Inferior parietal cortex (tissue), 1 donor: ENCODE measurements around the gene NPTXR.
"Not testable (repeated sequence)": the region's sequence is repeated elsewhere in the genome, so short reads cannot be mapped to it uniquely, and the experiment has no call there.

Source experiments
- DNase-seq: peaks from one replicate; pipeline ENCODE4 v3.0.0-alpha.2; 2016; ENCODE audit errors: extremely low spot score

Gene NPTXR

DNA sequence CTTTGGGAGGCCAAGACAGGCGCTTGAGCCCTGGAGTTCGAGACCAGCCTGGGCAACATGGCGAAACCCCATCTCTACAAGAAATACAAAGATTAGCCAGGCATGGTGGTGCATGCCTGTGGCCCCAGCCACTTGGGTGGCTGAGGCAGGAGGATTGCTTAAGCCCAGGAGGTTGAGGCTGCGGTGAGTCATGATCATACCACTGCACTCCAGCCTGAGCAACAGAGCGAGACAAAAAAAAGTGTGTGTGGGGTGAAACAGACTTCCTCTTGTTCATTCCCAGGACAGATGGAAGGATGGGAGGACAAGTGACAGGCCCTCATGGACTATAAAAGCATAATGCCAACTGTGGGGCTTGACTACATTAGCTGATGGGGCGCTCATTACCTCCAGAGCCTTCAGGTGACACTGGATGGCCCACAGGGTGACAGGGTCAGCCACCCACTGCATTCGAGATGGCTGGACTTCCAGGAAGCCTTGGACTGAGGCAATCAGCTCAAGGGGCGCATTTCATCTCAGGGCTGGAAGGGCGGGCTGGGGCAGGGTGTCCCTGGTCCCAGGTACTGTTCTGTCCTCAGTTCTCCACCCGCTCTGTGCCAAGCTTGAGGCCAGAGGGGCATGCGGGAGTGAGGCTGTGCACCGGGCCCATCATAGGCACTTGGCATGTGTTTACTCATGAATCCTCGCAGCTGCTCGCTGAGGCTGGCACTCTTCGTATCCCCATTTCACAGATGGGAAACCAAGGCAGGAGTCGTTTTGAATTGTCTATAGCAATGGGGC is 12.5 kb downstream of the NPTXR start:
- no peak for DNase-seq

DNA sequence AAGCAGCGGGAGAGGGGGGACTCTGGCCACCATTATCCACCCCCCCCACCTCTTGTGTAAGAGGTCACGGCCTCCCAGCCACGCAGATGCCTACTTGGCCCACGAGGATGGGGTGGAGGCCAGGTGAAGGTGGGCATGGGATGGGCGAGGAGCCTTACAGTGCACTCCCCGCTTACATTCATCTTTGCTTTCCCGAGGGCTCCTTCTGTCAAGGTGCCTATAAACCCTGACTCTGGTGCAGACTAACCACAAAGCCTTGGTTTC is 13.1 kb downstream of the NPTXR start:
- no peak for DNase-seq

DNA sequence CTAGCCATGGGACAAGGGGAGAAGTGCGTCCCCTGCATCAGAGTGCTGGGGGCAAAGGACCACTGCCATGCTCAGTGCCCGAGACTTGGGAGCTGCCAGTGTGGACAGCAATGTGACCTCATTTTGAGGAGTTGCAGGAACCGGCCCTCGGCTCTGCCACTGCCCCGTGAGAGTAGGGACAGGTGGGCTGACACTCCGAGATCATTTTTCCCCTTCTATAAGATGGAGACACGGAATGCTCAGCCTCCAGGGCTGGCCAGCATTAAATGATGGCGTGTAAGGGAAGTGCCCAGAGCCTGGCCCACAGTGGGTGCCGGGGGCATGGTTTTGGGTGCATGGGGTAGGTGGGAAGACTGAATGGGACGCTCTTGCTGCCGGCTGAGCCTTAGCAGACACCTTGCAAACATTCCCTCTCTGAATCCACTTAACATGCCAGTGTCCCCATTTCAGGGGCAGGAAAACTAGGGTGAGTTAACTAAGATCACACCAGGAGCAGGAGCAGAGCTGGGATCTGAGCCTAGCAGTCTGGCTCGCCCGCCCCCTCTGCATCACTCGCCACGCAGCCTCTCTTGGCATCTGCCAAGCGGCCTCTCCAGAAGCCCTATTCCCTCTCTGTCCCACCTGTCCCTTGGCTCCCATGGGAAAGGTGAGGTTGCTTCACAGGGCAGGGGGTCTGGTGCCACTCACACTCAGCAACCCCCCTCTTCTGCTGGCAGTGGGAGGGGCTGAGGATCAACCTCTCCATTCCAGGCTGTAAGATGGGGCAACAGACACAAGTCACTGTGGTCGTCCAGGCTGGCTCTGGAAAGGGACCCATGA is 13.6 kb downstream of the NPTXR start:
- no peak for DNase-seq

DNA sequence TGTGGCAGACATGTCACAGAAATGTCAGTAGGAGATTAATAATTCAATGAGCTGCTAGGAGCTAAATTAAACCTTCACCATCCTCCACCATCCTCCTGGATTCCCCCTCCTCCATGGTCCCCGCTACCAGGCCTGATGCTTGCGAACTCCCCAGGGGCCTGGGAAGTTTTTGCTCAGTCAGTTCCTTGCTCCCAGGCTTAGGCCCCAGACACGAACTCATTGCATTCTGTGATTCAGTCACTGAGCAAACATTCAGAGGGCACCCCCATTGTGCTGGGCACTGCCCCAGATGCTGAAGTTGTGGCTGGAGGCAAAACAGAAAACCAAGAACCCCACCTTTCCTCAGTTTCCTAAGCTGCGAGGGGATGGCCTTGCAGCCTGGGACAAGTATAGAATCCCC is 14.3 kb downstream of the NPTXR start:
- DNase-seq: no peak

DNA sequence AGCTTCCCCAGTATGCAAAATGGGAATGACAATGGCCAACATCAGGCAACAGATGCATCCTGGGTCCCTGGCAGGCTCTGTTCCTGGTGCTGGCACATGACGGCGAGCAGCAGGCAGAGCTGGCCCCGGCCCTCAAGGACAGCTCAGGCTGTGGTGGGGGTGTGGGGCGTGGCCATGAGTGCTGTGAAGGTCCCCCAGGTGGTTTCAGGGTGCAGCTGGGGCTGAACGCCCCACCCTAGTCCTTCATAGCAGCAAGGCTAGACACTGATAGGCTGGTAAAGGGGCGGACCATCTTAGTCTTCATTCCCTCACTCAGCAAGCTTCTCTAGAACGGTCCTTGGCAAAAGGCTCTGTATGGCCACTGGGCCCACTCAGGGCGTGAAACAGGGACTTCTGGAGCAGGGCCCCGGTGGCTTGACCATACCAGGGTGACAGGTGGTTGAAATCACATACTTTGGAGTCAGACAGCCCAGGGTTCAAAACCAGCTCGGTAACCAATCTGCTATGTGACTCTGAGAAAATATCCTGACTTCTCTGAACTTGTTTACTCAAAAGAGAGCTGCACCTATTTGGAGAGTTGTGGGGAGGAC is 15.1 kb downstream of the NPTXR start:
- no peak for DNase-seq

DNA sequence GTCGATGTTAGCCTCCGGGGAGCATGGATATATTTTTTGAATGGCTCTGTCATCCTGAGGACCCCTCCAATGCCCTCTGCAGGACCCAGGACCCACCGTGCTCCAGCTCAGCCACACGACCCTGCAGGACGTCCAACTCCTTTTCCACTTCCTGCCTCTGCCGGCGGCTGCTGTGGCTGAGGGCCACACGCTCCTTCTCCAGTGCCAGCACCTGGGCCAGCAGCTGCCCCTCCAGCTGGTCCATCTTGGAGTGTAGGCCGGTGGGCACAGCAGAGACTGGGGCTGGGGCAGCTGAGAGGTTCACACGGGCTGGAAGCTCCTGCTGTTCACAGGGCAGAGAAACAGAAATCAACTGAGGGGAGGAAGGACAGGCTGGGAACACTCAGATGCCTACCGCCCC is 15.6 kb downstream of the NPTXR start:
- DNase-seq: no peak

DNA sequence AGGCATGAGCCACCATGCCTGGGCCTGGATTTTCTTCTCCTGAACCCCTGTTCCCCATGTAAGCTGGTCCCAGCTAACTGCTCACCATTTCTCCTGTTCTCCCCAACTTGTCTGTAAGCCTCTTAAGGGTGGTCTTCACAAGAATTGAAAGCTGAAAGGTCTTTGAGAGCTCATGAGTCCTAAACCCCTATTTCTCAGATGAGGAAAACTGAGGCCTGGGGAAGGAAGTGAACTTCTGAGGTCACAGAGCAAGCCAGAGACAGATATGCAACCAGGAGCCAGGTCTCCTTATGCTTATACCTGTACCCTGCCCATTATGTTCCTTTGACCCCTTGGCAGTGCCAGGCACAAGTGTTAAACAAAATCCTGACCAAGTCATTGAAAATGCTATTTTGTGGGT is 16.3 kb downstream of the NPTXR start:
- DNase-seq: no peak

DNA sequence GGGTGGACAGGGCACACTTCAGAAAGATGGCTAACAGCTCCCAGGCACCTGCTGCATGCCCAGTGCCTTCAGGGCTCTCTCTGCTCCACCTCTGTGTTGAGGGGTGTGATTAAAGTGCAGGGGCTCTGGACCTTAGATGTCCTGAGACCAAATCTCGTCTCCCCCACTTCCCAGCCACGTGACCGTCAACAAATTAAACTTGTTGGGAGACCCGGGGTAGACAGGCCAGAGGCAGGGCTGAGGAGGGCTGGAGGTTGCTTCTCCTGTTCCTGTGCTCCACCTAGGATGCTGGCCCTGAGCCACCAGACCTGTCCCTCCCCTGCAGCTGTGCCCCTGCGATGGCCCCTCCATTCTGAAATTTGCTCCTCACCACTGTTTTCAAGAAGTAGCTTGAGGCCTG is 17.0 kb downstream of the NPTXR start:
- DNase-seq: no peak

DNA sequence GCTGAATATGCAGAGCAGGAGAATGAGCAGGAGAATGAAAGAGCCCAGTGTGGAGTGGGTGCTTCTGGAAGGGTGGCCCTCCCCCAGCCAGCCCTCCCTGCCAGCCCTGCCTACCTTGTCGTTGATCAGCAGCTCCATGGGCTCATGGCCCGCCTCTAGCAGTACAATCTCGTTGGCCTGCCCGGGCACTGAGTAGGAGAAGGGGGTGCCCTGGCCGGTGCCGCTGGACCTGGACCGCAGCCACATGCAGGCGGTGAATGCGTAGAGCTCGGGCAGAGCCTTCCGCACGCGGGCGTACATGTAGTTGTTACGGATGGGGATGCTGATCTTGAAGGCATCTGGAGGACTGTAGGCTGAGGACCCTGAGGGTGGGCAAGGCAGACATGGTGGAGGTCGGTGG is 17.4 kb downstream of the NPTXR start:
- DNase-seq: no peak

DNA sequence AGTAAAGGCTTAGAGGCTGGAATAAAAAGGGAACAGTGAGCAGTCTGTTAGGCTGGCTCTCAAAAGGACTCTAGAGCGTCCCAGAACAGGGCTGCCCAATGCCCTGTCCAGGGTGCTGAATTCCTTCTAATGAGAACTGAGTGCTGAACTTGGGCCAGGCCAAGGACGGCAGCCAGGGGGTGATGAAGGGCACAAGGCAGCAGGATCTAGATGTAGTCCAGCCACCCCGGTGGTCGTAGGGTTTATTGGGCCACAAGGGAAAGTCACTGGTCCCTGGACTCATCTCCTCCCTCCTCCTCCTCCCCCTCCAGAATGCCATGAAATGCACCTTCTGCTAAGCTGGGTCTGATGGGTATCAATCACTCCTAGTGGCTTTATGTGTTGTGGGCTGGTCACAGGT is 19.2 kb downstream of the NPTXR start:
- DNase-seq: no peak

DNA sequence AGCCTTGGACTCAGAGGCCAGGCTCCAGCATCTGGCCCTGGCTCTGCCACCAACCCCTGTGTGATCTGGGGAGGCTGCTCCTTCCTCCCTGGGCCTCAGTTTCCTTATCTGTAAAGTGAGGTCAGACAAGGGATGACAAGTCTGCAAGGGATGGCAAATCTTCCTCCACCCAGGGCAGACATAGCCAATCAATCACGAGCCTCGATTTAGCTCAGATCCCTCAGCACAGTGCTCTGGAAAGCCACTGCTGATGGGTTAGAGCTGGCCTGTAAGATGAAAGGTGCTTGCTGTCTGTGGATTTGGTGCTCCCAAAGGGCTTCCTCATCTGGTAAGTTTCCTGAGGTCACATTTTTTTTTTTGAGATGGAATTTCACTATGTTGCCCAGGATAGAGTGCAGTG is 20.2 kb downstream of the NPTXR start:
- no peak for DNase-seq

DNA sequence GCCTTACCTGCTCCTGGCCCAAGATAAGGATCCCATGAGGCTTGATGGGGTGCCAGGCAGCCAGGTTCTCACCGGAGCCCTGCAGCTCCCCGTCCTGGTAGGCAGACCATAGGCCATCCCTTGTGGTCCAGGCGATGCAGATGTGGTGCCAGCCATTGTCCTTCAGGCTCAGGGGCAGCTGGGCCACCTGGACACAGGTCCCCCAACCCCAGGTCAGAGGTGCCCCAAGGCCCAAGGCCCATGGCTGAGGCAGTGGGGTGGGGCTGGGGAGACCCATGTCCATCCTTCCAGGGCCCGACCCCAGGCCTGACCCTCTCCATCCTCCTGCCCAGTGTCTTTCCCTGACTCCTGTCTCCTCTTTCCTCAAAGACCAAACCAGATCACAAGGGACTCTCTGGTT is 20.8 kb downstream of the NPTXR start:
- no peak for DNase-seq

DNA sequence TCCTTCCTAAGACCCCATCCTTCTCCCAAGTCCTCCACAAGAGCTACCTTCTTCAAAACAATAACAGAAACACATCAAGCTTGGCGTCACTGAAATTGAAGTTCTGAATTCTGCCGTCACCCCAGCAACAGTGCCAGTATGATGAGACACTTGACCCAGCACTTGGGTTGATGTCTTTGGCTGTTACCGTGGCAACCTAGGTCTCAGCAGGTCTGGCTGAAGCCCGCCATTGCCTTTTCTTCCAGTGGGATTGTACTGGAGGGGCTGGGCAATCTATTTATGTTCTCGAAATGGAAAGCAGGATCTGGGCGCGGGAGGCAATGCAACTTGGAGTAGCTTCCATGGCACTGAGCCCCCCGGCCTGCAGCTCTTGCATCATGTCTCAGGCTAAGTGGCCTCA is 23.8 kb downstream of the NPTXR start:
- no peak for DNase-seq

DNA sequence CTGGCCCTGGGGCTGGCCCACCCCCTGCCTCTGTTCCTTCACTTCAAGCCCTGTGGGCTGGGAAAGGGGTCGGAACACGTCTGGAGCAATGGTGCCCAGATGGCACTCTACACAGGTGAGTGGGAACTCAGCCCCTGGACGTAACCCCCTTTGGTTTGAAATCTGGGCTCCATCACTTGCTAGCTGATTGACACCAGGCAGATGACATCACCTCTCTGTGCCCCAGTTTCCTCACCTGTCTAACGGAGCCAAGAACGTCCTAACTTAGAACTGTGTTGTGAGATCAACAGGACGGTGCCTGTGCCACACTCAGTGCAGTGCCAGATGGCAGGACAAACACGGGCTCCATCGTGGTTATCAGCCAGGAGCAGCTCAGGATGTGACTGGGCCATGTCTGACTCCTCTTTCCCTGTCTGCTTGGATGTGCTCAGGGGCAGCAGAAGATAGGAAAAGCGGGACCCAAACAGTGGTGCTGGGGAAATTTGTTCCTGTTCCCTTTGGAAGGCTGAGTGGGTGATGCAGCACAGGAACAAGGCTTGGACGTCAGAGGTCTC is 24.4 kb downstream of the NPTXR start:
- DNase-seq: no peak

DNA sequence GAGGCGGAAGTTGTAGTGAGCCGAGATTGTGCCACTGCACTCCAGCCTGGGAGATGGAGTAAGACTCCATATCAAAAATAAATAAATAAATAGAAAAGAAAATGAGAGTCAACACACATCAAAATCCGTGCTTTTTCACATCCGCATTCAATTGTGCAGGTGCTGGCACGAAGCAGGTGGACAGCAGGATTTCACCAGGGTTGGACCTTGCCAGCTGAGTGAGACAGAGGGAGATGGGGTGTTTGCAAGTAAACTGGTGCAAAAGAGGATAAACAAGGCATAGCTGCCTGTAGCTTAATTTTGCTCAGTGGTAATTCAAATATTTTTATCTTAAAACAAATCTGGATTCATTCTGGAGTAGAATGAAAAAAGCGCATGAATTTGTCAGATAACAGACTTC is 26.6 kb downstream of the NPTXR start:
- DNase-seq: no peak

DNA sequence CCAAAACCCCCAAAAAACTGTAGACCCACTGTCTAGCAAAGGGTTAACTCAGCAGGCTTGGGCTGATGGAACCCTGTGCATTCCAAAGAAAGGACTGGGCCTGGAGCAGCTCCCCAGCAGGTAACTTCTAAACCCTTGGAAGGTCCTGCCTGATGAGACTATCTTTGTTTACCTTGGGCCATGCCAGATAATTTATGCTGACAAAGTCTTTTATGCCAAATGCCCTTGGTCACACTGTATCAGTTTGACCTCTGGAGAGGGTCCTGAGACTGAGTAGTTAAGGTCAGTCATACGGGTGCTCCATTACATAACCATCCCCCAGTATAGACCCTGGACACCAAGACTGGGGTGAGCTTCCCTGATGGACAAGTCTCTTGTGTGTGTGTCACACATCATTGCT is 28.0 kb downstream of the NPTXR start:
- no peak for DNase-seq

DNA sequence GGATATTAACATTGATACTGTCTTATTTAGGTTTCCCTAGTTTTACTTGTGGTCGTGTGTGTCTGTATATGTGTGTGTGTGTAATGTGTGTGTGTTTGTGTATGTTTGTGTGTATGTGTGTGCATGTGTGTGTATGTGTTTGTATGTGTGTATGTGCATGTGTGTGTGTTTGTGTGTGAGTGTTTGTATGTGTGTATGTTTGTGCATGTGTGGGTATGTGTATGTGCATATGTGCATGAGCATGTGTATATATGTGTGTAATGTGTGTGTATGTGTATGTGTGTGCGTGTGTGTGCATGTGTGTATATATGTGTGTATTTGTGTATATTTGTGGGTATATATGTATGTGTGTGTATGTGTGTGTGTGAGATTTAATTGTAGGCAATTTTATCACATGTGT is 32.6 kb downstream of the NPTXR start:
- no peak for DNase-seq

DNA sequence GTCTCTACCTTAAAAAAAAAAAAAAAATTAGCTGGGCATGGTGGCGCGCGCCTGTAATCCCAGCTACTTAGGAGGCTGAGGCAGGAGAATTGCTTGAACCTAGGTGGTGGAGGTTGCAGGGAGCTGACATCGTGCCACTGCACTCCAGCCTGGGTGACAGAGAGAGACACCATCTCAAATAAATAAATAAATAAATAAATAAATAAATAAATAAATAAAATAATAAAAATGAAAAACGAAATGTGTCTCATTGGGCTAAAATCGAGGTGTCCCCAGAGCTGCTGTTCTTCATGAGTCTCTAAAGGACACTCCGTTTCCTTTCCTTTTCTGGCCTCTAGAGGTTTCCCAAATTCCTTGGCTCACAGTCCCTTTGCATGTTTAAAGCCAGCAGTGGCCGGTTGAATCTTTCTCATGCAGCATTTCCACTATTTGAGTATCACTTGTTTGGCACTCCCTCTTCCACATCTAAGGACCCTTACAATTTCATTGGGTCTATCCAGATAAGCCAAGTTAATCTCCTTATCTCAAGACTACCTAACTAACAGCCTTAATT is 38.7 kb downstream of the NPTXR start:
- DNase-seq: not testable (repeated sequence)

DNA sequence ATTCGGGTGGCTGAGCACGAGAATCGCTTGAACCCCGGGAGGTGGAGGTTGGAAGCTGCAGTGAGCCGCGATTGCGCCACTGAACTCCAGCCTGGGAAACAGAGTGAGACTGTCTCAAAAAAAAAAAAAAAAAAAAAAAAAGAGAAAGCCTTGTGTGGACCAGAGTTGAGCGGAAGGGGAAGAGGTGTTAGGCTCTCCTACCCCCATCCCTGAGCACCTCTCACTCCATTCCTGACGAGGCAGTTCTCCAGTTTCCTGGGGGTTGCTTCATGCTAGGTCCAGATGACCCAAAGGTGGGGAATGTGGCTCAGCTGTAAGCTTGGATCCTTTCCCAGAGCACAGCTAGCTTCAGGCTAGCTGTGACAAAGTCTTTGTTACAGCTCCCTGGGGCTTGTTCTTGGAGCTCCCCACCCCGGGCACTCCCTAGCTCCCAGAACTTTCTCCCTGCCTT is 41.1 kb downstream of the NPTXR start:
- DNase-seq: no peak

DNA sequence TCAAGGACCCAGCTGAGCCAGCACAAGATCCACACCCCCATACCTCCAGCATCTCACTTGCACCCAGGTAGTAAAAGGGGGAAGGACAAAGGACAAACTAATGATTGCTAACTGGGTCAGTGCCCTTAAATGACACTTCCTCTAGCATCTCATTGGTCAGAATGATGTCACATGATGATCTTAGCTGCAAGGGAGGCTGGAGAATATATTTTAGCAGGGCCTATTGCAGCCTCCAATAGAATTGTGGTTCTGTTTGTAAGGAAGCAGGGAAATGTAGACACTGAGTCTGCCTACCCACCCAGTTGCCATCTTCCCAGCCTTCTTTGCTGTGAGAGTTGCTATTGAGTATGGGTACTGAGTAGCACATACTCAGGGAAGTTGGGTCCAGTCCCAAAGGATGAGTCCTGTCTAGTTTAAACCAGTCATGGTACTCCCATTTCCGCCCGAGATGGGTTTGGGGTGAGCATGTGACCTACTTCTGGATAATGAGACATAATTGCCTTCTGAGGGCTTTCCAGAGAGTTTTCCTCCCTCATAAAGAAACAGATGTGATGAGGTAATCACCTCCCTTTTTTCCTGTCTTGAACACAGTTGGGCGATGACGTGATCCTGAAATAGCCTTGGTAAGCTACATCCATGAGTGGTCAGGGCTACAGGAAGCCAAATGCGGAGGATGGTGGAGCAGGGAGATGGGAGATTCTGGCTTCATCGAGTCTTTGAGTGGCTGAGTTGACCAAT is 44.4 kb downstream of the NPTXR start:
- DNase-seq: no peak

DNA sequence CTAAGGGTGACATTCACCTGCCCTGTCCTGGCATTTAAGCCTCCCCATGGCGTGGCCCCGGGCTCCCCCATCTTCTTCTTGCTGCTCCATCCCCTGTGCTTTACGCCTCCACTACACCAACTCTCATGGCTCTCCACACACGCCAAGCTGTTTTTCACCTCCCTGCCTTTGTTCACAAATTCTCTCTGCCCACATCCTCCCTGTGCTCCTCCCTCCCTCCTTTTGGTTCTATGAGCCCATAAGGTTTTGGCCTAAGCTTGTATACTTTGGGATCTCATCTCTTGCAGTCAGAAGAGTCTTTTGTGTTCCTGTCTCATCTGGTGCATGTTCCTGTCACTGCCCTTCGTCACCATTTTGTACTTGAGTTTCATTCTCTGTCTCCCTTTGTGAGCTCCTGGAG is 45.3 kb downstream of the NPTXR start:
- no peak for DNase-seq
